OCI-LY1 (cell line): Measurements from ENCODE around the gene PPIP5K1.

Source experiments
- H2AFZ ChIP-seq: fragments of 200-600 bp; sonication (generic), shearing (Covaris generic); 2 replicates; pipeline ENCODE4 v1.6.0; 2014; ENCODE audit warnings: antibody characterized with exemption, mild to moderate bottlenecking, low read length
- H3F3A ChIP-seq: fragments of 200-600 bp; sonication (generic), shearing (Covaris generic); 2 replicates; pipeline ENCODE4 v1.6.0; 2014; ENCODE audit warnings: mild to moderate bottlenecking, antibody characterized with exemption, low read length, moderate library complexity; ENCODE audit not compliant: insufficient read depth
- H3K27ac ChIP-seq: fragments of 200-600 bp; sonication (generic); 2 replicates; pipeline ENCODE4 v1.5.1; 2014; ENCODE audit warnings: low read length, mixed run types, mild to moderate bottlenecking, low read depth; ENCODE audit not compliant: poor library complexity, severe bottlenecking
- H3K27me3 ChIP-seq: fragments of 200-600 bp; sonication (generic); 2 replicates; pipeline ENCODE4 v1.6.0; 2014; ENCODE audit warnings: antibody characterized with exemption, mild to moderate bottlenecking, low read length, moderate library complexity; ENCODE audit not compliant: insufficient read depth
- H3K36me3 ChIP-seq: fragments of 200-600 bp; sonication (generic); 2 replicates; pipeline ENCODE4 v1.6.1; 2014; ENCODE audit warnings: mild to moderate bottlenecking, antibody characterized with exemption, low read length, moderate library complexity, mixed read lengths; ENCODE audit not compliant: insufficient read depth
- H3K4me1 ChIP-seq: fragments of 200-600 bp; sonication (generic); 2 replicates; pipeline ENCODE4 v1.5.1; 2014; ENCODE audit warnings: mild to moderate bottlenecking, low read length, moderate library complexity; ENCODE audit not compliant: insufficient read depth, severe bottlenecking
- H3K4me2 ChIP-seq: fragments of 200-600 bp; sonication (generic), shearing (Covaris generic); 2 replicates; pipeline ENCODE4 v1.6.1; 2014; ENCODE audit warnings: low read length
- H3K4me3 ChIP-seq: fragments of 200-600 bp; sonication (generic); 2 replicates; pipeline ENCODE4 v1.5.1; 2014; ENCODE audit warnings: low read length, low read depth, mild to moderate bottlenecking, mixed read lengths; ENCODE audit not compliant: poor library complexity, severe bottlenecking
- H3K79me2 ChIP-seq: fragments of 200-600 bp; shearing (Covaris generic); 2 replicates; pipeline ENCODE4 v1.6.1; 2016; ENCODE audit warnings: mixed run types, low read length, mixed read lengths; ENCODE audit not compliant: insufficient read depth
- H3K9ac ChIP-seq: fragments of 200-600 bp; sonication (generic), shearing (Covaris generic); 2 replicates; pipeline ENCODE4 v1.6.1; 2014; ENCODE audit warnings: mild to moderate bottlenecking, low read length, mixed read lengths
- H3K9me2 ChIP-seq: fragments of 200-600 bp; sonication (generic), shearing (Covaris generic); 2 replicates; pipeline ENCODE4 v1.6.1; 2014; ENCODE audit warnings: low read depth, mild to moderate bottlenecking, low read length, mixed read lengths
- H3K9me3 ChIP-seq: fragments of 200-600 bp; shearing (Covaris generic); 2 replicates; pipeline ENCODE4 v1.6.1; 2014; ENCODE audit warnings: low read length, mixed read lengths
- H4K20me1 ChIP-seq: fragments of 200-600 bp; sonication (generic), shearing (Covaris generic); 2 replicates; pipeline ENCODE4 v1.6.0; 2016; ENCODE audit warnings: mild to moderate bottlenecking, low read length; ENCODE audit not compliant: insufficient read depth
- CTCF ChIP-seq: fragments of 200-600 bp; sonication (generic), shearing (Covaris generic); IDR thresholded peaks from 2 replicates; pipeline ENCODE4 v1.5.1; 2017; ENCODE audit warnings: mild to moderate bottlenecking, antibody characterized with exemption, low read length, moderate library complexity, mixed read lengths
- EZH2 ChIP-seq: fragments of 200-600 bp; sonication (generic), shearing (Covaris generic); IDR thresholded peaks from 2 replicates; pipeline ENCODE4 v1.8.0; 2017; ENCODE audit warnings: borderline replicate concordance, mixed run types, mild to moderate bottlenecking, antibody characterized with exemption, low read length, moderate library complexity, mixed read lengths

The PPIP5K1 gene

GRCh38 chr15:43520138-43520537 lies 69.9 kb downstream of the PPIP5K1 start:
- no peaks in the 10 kb centered on the region for H3K79me2 ChIP-seq
- no peak overlapping the region for H3K4me2 ChIP-seq
- no peak for TF ChIP-seq EZH2
- no peak for TF ChIP-seq CTCF
- H4K20me1 ChIP-seq, result no peaks in the 10 kb centered on the region
- no peak overlapping the region for H3K9ac ChIP-seq
- H2AFZ ChIP-seq, result no peak overlapping the region
- peaks cover 16% of the 10 kb centered on the region; the same call in 1 of the 2 replicates for H3K36me3 ChIP-seq
- H3K4me1 ChIP-seq, result peaks cover 38% of the 10 kb centered on the region
- no peak overlapping the region for H3K4me3 ChIP-seq
- H3K27me3 ChIP-seq, result no peaks in the 10 kb centered on the region
- H3F3A ChIP-seq, result no peaks in the 10 kb centered on the region
- H3K9me2 ChIP-seq, result no peaks in the 10 kb centered on the region
- no peaks in the 10 kb centered on the region for H3K9me3 ChIP-seq
- no peak overlapping the region for H3K27ac ChIP-seq

- Histone ChIP-seq H3K4me3 (peak overlapping the region; percentile 81), H3K79me2 (no peaks in the 10 kb centered on the region), H2AFZ (no peak overlapping the region), H3K36me3 (peaks cover 12% of the 10 kb centered on the region; the same call in 1 of the 2 replicates), H3K9me2 (no peaks in the 10 kb centered on the region), H3K27ac (peak overlapping the region; percentile 71), H3K27me3 (no peaks in the 10 kb centered on the region), H3K4me2 (peak overlapping the region; percentile 84), H4K20me1 (no peaks in the 10 kb centered on the region), H3F3A (no peaks in the 10 kb centered on the region), H3K4me1 (peaks cover 38% of the 10 kb centered on the region), H3K9ac (peak overlapping the region; percentile 70; the same call in 1 of the 2 replicates), H3K9me3 (no peaks in the 10 kb centered on the region)
- TF ChIP-seq CTCF, result no peak
- no peak for TF ChIP-seq EZH2
These were observed 70.8 kb downstream of the PPIP5K1 start for GRCh38 chr15:43519196-43519595.

DNA sequence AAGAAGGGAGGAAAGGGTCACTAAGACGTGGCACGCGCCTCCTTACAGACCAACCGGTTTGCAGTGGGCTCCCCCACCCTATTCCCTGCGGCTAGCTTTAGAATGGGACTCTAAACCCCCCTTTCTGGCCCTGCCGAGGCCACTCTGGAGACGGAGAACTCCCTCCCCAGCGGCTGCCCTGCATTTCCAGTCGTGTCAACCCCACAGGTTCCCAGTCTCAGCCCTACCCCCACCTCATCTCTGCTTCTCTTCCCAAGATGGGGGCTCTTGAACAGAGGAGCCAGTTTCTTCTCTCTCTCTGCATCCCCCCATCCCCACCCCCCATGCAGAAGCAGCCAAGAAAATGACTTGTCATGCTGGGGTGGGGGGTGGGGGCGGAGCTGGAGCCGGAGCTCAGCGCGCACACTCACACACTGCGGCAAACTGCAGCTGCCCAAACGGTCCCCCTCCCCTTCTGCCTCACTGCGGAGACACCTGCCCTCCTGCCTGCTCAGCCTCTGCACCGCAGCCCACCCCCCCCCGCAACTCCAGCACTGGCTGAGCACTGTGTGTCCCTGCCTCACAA lies 71.7 kb downstream of the PPIP5K1 start:
- no peaks in the 10 kb centered on the region for H3K9me3 ChIP-seq
- peaks cover 38% of the 10 kb centered on the region for H3K4me1 ChIP-seq
- TF ChIP-seq EZH2 (no peak), CTCF (no peak)
- no peaks in the 10 kb centered on the region for H3K9me2 ChIP-seq
- no peaks in the 10 kb centered on the region for H4K20me1 ChIP-seq
- H3F3A ChIP-seq, result no peaks in the 10 kb centered on the region
- H3K79me2 ChIP-seq, result no peaks in the 10 kb centered on the region
- H2AFZ ChIP-seq, result no peak overlapping the region
- no peaks in the 10 kb centered on the region for H3K27me3 ChIP-seq
- H3K4me2 ChIP-seq, result peak overlapping the region; percentile 84
- H3K9ac ChIP-seq, result peak overlapping the region; percentile 70
- peak overlapping the region; percentile 81 for H3K4me3 ChIP-seq
- peak overlapping the region; percentile 71 for H3K27ac ChIP-seq
- H3K36me3 ChIP-seq, result peaks cover 12% of the 10 kb centered on the region; the same call in 1 of the 2 replicates
